ENCODE measurements around the gene SNTG2.

DNA sequence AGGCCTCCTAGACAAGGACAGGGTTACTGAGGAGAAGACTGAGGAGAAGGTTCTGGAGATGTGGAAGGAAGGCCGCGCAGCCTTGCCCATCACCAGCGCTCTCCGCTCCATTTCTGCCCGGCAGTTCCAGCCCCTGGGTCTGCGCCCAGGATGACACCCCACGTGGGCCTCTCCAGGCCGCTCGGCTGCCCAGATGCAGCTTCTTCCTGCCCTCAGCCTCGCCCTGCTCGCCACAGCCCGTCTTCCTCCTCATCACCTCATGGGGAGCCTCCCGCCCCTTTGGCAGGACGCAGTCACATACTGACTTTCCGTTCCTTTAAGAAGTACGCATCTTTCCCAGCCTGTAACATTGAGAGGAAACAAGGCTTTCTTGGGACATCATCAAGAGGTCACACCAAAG lies 37.1 kb downstream of the SNTG2 start:
- TF ChIP-seq EP300 (IDR thresholded peaks at IDR 0.05), result no peak
- TF ChIP-seq, protein P1, sequence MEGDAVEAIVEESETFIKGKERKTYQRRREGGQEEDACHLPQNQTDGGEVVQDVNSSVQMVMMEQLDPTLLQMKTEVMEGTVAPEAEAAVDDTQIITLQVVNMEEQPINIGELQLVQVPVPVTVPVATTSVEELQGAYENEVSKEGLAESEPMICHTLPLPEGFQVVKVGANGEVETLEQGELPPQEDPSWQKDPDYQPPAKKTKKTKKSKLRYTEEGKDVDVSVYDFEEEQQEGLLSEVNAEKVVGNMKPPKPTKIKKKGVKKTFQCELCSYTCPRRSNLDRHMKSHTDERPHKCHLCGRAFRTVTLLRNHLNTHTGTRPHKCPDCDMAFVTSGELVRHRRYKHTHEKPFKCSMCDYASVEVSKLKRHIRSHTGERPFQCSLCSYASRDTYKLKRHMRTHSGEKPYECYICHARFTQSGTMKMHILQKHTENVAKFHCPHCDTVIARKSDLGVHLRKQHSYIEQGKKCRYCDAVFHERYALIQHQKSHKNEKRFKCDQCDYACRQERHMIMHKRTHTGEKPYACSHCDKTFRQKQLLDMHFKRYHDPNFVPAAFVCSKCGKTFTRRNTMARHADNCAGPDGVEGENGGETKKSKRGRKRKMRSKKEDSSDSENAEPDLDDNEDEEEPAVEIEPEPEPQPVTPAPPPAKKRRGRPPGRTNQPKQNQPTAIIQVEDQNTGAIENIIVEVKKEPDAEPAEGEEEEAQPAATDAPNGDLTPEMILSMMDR (IDR thresholded peaks at IDR 0.05), result no peak
- no peak for TF ChIP-seq POLR2A (IDR thresholded peaks at IDR 0.05)

All from tibial nerve (tissue), 4 donors.